CD4-positive, alpha-beta T cell treated with Interleukin-15 for 1 hour (primary cell): ENCODE results near the gene ATOX1.

Experiments used
- DNase-seq: peaks from one replicate; pipeline ENCODE4 v3.0.0-alpha.2; 2020

ATOX1 gene

DNA sequence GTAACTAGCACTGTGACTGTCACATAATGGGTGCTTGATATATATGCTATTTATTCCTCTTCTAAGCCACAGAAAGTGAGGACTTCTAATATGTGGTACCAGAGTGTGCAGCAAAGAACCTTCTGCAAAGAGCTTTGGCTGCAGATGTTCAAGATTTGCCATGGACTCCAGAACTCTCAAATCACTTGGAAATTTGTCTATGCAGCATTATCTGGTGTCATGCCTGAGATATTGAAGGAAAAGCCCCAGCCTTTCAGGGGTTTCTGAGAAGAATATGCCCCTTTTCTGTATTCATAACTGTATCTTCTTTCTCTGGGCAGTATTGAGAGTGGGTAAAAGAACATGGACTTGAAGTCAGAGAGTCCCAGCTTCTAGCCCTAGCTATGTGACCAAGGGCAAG lies 8.5 kb upstream of the ATOX1 start:
- no peak for DNase-seq

DNA sequence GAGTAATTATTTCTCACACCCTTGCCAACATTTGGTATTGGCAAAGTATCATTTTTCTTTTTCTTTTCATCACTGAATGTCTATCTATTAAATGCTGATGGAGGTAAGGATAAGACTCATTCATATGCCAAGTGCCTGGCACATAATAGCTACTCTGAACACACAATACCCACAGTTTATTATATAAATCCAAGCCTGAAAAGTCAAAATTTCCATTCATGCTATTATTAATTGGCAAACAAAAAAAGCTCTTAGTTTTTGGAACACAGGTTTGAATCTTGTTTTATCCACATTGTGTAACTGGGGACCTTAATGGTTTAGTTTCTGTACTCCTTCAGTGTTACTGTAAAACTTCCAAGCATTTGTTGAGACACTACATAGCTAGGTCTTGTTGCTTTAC lies 6.4 kb upstream of the ATOX1 start:
- no peak for DNase-seq

DNA sequence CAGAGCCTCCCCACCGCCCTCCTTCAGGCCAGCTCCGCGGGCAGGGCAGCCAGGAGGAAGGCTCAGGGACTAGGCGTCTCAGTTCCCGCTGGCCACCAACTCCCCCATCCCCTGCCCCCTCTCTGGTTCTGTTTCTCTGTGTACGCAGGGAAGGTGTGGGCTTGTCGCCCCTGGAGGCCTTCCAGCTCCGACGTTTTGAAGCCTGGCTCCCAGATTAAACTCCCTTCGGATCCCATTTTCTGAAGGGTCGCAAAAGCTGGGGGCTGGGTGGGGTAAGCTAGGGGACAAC lies 346 bp downstream of the ATOX1 start:
- DNase-seq, result no peak

DNA sequence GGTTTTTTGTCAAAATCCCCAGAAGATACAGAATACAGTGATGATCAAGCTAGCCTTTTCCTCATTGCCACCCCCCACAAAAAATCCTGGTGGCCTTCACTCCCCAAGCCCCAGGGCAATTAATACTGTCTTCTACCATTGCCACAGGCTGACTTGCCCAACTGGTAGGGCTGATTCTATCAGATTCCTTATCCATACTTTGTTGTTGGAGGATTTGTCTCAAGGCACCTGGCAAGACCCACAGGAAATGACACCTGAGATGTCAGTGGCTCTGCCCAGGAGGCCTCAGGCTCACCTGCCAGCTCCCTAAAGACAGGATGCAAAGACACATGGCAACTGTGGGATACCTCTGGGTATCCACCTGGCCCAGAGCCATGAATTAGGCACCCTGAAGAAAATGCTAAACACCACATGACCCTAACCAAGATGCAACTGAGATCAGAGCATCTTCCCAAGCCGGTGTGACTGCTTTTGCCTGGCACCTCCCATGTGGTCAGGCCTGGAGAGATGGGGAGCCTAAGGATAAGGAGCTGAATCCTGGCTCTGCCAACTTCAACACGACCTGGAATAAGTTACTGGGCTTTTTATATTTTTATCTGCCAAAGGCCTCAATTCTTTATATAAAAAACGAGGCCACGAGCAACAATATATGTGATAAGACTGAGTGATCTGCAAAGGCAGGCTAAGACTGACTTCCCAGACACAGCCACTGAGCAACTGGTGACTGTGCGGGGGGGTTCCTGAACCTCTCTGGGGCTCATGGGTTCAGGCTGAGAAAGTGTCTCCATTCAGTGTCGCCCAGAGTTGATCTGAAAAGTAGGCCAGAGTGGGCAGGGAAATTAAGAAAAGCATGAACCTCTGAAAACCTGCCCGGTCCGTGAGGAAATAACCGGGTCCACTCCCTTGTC lies 944 bp downstream of the ATOX1 start:
- DNase-seq, result no peak

DNA sequence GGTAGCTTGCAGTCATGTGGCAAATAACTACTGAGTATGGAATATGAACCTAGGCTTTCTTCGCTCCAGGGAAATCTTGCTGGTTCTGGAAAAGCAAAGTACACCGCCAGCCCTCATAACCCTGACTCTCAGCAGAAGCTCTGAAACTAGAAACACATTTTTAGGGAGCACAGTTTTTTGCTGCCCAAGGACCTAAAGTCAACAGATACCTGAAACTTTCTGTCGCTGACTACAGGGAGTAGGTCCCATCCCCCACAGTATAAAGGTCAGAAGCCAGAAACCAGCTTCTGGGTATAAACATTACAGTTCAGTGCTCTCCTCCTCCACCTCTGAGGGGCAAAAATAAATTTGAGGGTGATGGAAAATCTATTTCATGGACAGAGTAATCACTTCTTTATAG lies 3.0 kb downstream of the ATOX1 start:
- no peak for DNase-seq

DNA sequence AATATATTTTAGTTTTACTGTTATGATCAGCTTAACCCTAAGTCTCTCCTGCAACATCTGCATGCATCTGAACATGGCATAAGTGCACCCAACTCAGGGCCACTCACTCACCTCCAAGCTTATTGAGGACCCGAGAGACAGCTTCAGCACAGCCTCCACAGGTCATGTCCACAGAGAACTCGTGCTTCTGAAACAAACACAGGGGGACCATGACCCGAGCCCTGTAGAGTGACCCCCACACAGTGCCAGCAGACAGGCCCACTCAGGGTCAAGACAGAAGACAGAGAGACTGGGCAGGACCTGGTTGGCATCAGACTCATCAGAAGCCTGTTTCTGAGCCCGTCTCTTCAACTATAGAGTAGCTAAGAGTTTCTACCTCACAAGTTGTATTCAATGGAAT lies 6.8 kb downstream of the ATOX1 start:
- no peak for DNase-seq

DNA sequence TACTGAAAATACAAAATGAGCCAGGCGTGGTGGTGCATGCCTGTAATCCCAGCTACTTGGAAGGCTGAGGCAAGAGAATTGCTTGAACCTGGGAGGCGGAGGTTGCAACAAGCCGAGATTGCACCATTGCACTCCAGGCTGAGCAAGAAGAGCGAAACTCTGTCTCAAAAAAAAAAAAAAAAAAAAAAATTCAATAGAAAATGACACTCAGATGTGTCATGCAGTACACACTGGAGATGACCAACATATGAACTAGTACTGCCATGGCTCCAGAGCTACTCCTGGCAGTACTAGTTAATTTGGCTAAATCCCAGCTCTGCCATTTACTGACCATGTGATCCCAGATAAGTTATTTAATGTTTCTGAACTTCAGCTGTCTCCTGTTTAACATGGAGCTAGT lies 7.3 kb downstream of the ATOX1 start:
- peak; percentile 24 for DNase-seq

DNA sequence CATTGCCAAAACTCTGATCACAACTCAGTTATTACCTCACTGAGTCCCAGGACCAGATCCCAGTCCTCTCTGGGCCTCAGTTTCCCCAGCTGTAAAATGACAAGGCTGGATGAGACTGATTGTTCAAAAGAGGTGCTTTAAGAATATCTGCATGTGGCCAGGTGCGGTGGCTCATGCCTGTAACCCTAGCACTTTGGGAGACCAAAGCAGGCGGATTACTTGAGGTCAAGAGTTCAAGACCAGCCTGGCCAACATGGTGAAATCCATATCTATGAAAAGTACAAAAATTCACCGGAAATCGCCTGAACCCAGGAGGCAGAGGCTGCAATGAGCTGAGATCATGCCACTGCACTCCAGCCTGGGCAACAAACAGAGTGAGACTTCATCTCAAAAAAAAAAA lies 8.3 kb downstream of the ATOX1 start:
- no peak for DNase-seq

DNA sequence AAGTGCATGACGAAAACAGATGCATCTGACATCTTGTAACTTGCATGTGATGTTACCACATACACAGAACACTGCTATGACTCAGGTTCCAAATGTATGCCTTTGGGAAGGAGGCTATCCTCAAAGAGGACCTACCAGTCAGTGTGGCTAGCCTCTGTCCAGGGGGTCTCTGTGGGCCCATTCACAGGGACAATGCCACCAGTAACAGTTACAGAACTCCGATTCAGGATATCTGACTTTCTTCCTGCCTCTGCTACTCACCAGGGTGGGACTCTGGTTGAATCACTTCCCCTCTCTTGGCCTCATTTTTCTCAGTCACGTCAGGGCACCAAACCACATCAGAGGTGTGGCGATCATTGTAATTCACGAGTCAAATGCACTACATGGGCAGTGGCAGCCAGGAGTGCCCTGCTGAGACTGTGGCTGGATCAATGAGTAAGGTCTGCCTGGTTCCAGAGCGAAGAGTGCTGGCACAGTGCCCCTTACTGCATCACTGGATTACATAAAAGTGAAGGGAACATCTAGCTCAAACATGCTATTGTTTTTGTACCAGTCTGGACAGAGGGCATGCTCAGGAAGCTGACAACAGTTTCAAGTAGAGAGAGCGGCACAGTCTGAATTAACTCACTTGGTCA lies 13.2 kb downstream of the ATOX1 start:
- DNase-seq, result peak; percentile 72

DNA sequence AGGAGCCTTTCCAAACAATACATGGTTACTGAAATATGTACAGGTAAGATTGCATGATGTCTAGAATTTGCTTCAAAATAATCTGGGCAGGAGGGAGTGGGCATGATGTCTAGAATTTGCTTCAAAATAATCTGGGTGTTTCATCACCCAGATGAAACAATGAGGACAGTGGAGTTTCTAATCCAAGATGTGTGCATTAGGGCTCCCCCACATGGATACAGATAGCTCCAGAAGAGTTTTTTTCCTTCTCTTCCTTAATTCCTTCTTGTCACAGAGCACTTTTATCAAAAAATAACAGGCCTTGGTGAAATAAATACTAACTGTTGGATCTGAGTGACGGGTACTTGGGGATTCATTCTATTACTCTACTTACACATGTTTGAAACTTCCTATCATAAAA lies 14.9 kb downstream of the ATOX1 start:
- no peak for DNase-seq

DNA sequence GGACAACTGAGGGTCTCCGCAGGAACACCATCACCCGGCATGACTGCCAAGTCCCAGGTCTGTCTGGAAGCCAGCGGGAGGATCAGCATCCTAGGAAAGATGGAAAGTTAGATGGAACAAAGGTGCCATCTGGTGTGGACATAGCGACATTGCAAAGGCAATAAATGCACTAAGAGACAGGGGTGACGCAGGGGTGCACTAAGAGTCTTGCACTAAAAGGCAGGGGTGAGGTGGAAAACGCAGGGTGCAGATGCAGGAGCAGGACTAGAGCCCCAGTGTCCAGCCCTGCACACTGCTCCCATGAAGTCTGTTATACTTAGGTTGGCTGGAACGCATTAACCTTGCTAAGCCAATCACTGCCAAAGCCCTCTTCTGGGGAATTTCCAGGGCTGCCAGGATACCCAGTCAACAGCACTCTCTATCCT lies 15.5 kb downstream of the ATOX1 start:
- DNase-seq, result no peak

DNA sequence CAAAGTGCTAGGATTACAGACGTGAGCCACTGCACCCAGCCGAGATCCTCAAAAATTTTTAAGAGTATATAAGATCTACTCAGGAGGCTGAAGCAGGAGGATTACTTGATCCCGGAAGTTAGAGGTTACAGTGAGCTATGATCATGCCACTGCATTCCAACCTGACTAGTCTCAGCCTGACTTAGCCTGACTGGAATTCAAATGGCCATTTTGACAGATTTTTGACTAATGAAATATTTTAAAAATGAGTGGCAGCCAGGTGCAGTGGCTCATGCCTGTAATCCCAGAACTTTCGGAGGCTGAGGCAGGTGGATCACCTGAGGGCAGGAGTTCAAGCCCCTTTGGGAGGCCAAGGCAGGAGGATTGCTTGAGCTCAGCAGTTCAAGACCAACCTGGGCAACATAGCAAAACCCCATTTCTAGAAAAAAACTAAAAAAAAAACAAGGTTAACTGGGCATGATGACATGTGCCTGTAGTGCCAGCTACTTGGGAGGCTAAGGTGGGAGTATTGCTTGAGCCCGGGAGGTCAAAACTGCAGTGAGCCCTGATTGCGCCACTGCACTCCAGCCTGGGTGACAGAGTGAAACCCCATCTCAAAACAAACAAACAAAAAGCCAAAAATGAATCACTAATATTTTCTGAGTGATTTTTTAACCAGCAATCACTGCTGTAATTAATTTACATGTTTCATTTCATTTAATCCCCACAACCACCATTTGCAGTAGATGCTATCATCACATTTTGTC lies 16.6 kb downstream of the ATOX1 start:
- DNase-seq, result no peak

DNA sequence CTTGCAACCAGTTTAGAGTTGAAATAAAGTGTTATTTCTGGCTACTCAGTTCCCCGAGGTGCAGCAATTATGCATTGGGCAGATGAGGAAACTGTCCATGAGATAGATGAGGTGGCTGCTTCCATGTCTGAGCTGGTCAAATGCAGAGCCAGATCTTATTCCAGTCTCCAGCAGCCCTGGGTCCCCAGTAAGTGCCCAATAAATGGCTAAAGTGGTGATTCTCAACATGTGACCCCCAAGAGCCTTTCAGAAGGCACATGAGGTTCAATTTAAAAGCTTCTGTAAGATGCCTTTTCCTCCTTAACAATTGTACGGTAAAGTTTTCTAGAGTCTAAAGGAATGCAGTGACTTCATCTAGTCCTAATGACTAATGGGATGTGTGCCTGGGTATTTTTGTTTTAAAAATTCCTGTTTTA lies 17.5 kb downstream of the ATOX1 start:
- DNase-seq, result no peak

DNA sequence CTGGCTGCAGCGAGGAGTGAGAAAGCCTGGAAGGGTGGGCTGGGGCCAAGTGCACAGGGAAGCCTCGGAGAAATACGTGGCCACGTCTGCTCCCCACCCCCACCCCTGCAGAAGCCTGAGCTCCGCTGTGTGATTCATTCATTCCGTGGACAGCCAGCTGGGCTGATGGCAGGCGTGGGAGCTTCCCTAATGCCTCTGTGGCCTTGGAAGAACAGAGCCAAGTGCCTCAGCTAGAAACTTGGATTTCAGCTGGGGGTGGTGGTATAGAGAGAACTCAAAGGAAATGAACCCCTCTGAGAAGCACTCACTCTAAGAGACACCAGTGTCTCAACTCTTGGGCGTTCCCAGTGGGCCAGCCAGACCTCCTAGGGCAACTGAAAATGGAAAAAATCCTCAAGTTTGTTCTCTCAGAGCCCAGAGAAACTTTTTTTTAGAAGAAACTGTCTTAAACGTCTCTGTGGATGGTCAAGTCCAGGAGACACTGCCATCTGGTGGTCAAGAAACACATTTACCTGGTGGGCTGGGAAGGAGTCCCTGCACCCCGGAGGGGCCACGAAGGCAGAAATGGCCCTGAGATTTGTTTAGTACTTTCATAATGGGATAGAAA lies 18.0 kb downstream of the ATOX1 start:
- peak; percentile 57 for DNase-seq

DNA sequence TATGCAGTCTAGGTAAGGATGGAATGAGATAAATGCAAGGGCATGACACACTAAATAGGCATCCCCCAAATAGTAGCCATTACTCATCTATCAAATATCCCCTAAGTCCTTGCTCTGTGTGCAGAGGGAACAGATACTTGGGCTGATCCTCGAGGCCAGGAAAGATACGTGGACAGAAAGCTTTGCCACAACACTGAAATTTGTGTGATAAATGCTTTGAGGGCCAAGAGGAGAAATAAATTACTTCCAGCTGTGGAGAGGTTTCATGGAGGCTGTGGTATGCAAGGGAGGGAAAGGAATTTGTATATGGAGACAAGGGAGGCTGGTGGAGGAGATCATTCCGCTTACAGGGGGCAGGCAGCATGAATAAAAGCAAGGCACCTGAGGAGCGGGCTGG lies 18.5 kb downstream of the ATOX1 start:
- DNase-seq, result no peak

DNA sequence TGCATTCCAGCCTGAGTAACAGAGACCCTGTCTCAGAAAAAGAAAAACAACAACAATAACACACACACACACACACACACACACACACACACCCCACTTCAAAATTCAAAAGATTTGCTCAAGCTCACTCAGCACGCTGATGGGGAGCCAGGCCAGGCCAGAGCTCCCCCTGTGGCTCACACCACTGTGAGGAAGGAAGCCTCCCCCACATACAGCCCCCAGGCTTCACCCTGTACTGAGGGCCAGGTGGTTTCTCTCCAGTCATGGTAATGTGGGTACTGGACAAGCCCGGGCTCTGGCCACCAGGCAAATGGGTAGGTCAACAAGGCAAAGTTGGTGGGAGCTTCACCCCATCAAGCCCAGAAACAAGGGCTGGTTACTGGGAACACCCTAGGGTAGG lies 19.0 kb downstream of the ATOX1 start:
- DNase-seq, result no peak

DNA sequence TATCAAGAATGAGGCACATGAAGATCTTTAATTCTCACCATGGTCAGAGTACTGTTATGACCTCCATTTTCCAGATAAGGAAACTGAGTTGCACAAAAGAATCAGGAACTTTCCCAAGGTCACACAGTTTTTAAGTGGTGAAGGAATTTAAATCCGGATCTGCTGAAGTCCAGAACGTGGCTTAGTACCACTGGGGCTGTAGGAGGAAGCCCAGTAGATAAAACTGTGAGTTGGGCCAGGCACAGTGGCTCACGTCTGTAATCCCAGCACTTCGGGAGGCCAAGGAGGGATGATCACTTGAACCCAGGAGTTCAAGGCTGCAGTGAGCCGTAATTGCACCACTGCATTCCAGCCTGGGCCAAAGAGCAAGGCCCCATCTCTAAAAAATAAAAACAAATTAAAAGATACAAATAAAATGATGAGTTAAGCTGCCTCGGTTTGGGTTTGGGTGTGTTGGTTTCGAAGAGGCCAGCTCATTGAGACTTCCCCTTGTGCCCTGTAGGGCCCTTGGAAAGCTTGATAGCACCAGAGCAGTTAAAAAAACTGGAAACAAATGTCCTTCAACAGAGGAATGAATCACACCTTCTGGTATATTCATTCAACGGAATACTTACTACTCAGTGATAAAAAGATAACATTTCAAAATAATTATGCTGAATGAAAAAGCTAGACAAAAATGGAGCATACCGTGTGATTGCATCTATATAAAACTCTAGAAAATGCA lies 20.1 kb downstream of the ATOX1 start:
- no peak for DNase-seq

DNA sequence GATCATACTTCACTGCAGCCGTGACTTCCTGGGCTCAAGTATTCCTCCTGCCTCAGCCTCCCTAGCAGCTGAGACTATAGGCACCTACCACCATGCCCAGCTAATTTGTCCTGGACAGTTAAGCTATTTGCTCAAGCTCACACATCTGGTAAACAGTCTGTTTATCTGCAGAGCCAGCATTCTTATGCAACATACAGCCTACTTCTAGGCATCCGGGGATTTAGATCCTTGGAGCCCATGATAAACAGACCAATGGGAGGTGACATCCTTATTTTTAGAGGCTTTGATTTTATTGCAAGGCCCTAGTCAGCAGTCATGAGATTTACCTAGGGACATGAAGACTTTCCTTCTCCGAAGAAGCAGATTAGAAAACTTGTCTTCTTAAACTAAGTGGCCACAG lies 21.0 kb downstream of the ATOX1 start:
- no peak for DNase-seq

DNA sequence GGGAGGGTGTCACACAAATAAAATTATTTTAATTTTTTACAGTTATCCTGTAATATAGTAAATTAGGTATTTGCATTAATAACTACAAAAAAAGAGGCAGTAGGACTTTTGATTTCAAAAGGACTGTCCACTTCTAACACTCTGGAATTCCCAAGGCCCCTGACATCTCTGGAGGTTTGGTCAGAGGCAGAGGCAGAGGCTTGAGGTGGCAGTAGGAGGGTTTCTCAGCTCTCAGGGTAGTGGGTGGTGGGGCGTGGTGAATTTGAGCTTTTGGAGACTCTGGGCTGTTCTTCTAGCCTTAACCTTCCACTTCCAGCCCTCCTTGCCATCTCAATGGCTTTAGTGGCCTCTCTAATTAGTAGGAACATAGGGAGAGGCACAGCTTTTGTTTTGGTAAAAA lies 22.8 kb downstream of the ATOX1 start:
- no peak for DNase-seq

DNA sequence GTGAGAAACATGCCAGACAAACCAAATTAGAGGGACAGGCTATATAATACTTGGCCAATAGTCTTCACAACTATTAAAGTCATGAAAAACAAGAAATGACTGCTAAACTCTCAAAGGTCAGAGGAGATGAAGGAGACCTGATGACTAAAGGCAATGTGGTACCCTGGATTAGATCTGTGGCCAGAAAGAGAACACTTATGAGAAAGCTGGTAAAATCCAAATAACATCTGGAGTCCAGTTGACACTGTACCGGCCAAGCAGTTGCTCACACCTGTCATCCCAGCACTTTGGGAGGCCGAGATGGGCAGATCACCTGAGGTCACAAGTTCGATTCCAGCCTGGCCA lies 24.4 kb downstream of the ATOX1 start:
- DNase-seq, result no peak

DNA sequence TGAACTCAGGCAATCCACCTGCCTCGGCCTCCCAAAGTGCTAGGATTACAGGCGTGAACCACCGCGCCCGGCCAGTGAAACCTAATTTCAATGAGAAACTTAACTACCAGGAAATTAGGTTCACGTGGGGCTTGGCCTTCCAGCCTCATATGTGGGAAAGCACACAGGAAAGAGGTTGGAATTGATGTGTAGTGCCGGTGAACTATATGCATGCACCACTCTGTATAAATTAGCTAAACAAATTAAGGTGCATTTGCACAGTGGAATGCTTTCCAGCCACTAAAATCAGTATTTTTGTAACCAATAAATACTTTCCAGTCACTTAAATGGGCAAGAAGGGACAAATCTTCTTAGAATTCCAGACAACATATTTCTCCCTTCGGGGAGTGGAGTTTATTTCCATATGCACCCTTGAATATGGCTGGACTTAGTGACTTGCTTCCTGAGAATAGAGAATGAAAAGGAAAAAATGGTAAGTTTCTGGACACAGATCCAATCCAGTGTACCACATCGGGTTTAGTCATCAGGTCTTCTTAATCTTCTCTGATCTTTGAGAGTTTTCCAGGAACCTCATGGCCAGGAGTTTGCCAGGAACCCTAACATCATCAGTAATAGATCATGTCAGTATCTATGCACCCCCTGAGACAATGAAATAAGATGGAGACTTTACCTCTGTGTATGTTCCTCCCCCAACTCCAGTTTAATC lies 24.9 kb downstream of the ATOX1 start:
- no peak for DNase-seq

DNA sequence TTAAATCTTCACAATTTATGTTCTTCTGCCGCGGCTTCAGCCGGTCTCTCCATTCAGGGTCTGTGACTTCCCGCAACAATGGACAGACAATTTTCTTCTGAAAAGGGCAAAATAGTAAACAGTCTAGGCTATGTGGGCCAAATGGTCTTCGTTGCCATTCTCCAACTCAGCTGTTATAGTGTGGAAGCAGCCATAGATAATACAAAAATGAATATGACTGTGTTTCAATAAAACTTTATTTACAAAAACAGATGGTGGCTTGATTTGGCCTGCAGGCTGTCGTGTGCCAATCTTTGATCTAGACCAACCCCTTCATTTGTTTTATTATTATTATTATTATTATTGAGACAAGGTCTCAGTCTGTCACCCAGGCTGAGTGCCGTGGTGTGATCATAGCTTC lies 28.1 kb downstream of the ATOX1 start:
- no peak for DNase-seq
